ENCODE data around the gene CLDN7. TPM values are rescaled to one million over a fixed set of nuclear protein-coding genes. Genes with fewer than 3 reads are reported as not detected.

CLDN7 gene
- total RNA-seq, 1 donor from 2014 or later, result not detected

DNA sequence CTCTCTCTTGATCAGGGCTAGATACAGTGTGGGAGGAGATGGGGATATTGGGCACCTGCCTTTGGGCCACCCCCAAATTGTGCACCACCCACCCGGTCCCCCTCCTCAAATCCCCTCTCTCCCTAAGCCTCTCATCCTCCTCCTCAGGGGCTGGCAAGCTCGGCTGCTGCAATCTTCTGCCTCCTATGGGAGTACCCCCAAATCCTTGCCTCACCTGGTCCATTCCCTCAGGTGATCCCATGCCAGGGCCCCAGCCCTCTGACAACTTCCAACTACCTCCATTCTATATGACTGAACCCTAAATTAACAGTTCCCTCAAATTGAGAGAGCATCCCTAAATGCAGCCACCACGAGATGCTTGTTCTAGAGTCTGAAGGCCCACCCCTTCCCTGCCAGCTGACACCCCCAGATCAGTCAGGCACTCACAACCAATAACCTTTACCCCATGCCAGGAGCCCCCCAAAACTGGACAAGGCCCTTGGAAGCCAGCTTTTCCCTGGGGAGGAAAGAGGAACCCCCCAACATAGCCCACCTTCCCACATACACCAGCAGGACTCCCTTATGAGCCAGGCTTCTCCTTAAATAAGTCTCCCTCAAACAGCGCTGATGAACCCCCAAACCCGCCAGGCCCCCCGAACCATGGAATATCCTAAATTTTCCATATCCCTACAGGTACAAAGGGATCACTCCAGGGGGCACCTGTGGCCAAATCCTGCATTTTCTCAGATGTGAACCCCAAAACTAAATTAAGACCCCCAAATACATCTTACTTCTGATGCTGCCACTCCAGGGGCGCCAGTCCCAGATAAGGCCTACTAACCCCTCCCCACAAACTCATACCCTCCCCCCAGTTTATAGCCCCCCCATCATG lies 45.8 kb downstream of the CLDN7 start:
- Mint-ChIP-seq H3K9me3 (no peaks in the 10 kb centered on the region), H3K27me3 (ENCODE audit: low read depth) (peaks cover 50% of the 10 kb centered on the region), H3K27ac (ENCODE audit: unreplicated experiment) (peak overlapping the region; percentile 91), H3K36me3 (ENCODE audit: low read depth) (no peaks in the 10 kb centered on the region), H3K4me1 (peaks cover 84% of the 10 kb centered on the region), H3K4me3 (peak overlapping the region; percentile 91)
- TF ChIP-seq, protein P1, sequence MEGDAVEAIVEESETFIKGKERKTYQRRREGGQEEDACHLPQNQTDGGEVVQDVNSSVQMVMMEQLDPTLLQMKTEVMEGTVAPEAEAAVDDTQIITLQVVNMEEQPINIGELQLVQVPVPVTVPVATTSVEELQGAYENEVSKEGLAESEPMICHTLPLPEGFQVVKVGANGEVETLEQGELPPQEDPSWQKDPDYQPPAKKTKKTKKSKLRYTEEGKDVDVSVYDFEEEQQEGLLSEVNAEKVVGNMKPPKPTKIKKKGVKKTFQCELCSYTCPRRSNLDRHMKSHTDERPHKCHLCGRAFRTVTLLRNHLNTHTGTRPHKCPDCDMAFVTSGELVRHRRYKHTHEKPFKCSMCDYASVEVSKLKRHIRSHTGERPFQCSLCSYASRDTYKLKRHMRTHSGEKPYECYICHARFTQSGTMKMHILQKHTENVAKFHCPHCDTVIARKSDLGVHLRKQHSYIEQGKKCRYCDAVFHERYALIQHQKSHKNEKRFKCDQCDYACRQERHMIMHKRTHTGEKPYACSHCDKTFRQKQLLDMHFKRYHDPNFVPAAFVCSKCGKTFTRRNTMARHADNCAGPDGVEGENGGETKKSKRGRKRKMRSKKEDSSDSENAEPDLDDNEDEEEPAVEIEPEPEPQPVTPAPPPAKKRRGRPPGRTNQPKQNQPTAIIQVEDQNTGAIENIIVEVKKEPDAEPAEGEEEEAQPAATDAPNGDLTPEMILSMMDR (conservative IDR thresholded peaks at IDR 0.05), result no peak
- no peak for DNase-seq (ENCODE audit: low read depth, low spot score)

- Mint-ChIP-seq H3K4me3 (peak overlapping the region; percentile 91), H3K27me3 (ENCODE audit: low read depth) (peaks cover 44% of the 10 kb centered on the region), H3K9me3 (no peaks in the 10 kb centered on the region), H3K27ac (ENCODE audit: unreplicated experiment) (peak overlapping the region; percentile 91), H3K4me1 (peaks cover 76% of the 10 kb centered on the region), H3K36me3 (ENCODE audit: low read depth) (no peaks in the 10 kb centered on the region)
- no peak for DNase-seq (ENCODE audit: low read depth, low spot score)
- TF ChIP-seq, protein P1 (conservative IDR thresholded peaks at IDR 0.05), result no peak
Observed at GRCh38 chr17:7215652-7216180, 46.6 kb downstream of the CLDN7 start.

DNA sequence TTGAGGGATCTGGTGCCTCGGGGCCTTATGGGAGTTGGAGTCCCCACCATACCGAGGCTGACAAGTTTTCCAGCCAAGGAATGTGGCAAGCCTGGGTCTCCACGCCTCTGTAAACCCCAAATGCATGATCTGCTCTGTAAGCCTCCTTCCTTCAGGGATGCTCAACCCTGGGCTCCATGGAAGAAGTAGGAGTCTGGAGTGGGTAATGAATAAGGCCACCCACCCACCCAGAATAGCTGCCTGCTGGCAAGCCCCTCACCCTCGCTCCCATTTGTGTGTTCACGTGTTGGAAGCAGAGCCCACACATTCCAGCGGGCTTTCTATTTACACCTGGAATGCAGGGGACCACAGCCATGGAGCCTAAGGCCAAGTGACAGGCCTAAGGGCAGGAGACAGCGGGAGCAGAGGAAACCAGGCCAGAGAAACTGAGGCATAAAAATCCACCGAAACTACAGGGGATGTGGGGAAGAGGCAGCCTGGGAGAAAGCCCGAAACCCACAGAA lies 47.1 kb downstream of the CLDN7 start:
- Mint-ChIP-seq H3K27me3 (ENCODE audit: low read depth) (peaks cover 39% of the 10 kb centered on the region), H3K4me3 (peak overlapping the region; percentile 91), H3K27ac (ENCODE audit: unreplicated experiment) (peak overlapping the region; percentile 60), H3K9me3 (no peaks in the 10 kb centered on the region), H3K4me1 (peaks cover 73% of the 10 kb centered on the region), H3K36me3 (ENCODE audit: low read depth) (no peaks in the 10 kb centered on the region)
- TF ChIP-seq, protein P1 (conservative IDR thresholded peaks at IDR 0.05), result no peak
- DNase-seq (ENCODE audit: low read depth, low spot score), result no peak

- peaks cover 35% of the 10 kb centered on the region for H3K27me3 Mint-ChIP-seq (ENCODE audit: low read depth)
- H3K27ac Mint-ChIP-seq (ENCODE audit: unreplicated experiment), result peak overlapping the region; percentile 99
- H3K36me3 Mint-ChIP-seq (ENCODE audit: low read depth), result no peaks in the 10 kb centered on the region
- peak; percentile 100 for DNase-seq (ENCODE audit: low read depth, low spot score)
- peaks cover 74% of the 10 kb centered on the region for H3K4me1 Mint-ChIP-seq
- TF ChIP-seq, protein P1 (conservative IDR thresholded peaks at IDR 0.05), result peak; percentile 70
- H3K4me3 Mint-ChIP-seq, result peak overlapping the region; percentile 91
- no peaks in the 10 kb centered on the region for H3K9me3 Mint-ChIP-seq
Observed at GRCh38 chr17:7214300-7215135, 47.8 kb downstream of the CLDN7 start.

GRCh38 chr17:7213895-7214299 lies 48.4 kb downstream of the CLDN7 start:
- peak; percentile 96 for DNase-seq (ENCODE audit: low read depth, low spot score)
- H3K36me3 Mint-ChIP-seq (ENCODE audit: low read depth), result no peaks in the 10 kb centered on the region
- H3K27me3 Mint-ChIP-seq (ENCODE audit: low read depth), result peaks cover 30% of the 10 kb centered on the region
- peak overlapping the region; percentile 99 for H3K27ac Mint-ChIP-seq (ENCODE audit: unreplicated experiment)
- H3K9me3 Mint-ChIP-seq, result no peaks in the 10 kb centered on the region
- H3K4me1 Mint-ChIP-seq, result peaks cover 68% of the 10 kb centered on the region
- TF ChIP-seq, protein P1 (conservative IDR thresholded peaks at IDR 0.05), result peak; percentile 77
- H3K4me3 Mint-ChIP-seq, result peak overlapping the region; percentile 91

Data from neural crest cell (in vitro differentiated cells).